Placental epithelial cell (primary cell): ENCODE measurements around the gene RHOH. TPM values are rescaled to one million over a fixed set of nuclear protein-coding genes. Genes with fewer than 3 reads are reported as not detected.

Source experiments
- total RNA-seq: library from RNA; depleted of rRNA; stranded (reverse); fragments of >200 nt; gene quantifications from 2 replicates; pipeline ENCODE4 v1.2.3, GENCODE V29; 2012

Gene RHOH
- total RNA-seq: 1.2 and 1.4 TPM in 2 replicates

GRCh38 chr4:40196724-40197281, at the start of gene RHOH:
RHOH (plus strand) TSS chr4:40197031; CDS start chr4:40243387, 46,356 bp downstream.

Other genes with a start within 250 kb of the RHOH start
- gene PDS5A, start 219.1 kb upstream of the RHOH start, total RNA-seq: 68.1 and 75.0 TPM in 2 replicates
- gene N4BP2, start 140.2 kb upstream of the RHOH start, total RNA-seq: 45.0 and 47.5 TPM in 2 replicates
- 1.4 TPM in 1 of 2 replicates, not detected in the other for gene CHRNA9, start 138.3 kb downstream of the RHOH start, total RNA-seq